ENCODE data around the gene DNAJB4.

GRCh38 chr1:77990629-77991204 is 14.0 kb upstream of the DNAJB4 start:
- TF ChIP-seq ZNF780A (CRISPR knock-in tag; IDR thresholded peaks at IDR 0.05) (no peak), FOXM1 (CRISPR knock-in tag; IDR thresholded peaks at IDR 0.05) (no peak), ZNF609 (CRISPR knock-in tag; IDR thresholded peaks at IDR 0.05; ENCODE audit: borderline replicate concordance) (no peak)
